ENCODE results near the gene SULT1C3.

The SULT1C3 gene

GRCh38 chr2:108240966-108241365, 1.2 kb downstream of the SULT1C3 start:
- no peak overlapping the region for H3K4me3 ChIP-seq (ENCODE audit: low read depth, low read length)
- DNase-seq (ENCODE audit: low read depth), result no peak
- TF ChIP-seq, protein P1, sequence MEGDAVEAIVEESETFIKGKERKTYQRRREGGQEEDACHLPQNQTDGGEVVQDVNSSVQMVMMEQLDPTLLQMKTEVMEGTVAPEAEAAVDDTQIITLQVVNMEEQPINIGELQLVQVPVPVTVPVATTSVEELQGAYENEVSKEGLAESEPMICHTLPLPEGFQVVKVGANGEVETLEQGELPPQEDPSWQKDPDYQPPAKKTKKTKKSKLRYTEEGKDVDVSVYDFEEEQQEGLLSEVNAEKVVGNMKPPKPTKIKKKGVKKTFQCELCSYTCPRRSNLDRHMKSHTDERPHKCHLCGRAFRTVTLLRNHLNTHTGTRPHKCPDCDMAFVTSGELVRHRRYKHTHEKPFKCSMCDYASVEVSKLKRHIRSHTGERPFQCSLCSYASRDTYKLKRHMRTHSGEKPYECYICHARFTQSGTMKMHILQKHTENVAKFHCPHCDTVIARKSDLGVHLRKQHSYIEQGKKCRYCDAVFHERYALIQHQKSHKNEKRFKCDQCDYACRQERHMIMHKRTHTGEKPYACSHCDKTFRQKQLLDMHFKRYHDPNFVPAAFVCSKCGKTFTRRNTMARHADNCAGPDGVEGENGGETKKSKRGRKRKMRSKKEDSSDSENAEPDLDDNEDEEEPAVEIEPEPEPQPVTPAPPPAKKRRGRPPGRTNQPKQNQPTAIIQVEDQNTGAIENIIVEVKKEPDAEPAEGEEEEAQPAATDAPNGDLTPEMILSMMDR (IDR thresholded peaks at IDR 0.05; ENCODE audit: insufficient read depth, low read depth, low read length, missing control alignments), result no peak

DNA sequence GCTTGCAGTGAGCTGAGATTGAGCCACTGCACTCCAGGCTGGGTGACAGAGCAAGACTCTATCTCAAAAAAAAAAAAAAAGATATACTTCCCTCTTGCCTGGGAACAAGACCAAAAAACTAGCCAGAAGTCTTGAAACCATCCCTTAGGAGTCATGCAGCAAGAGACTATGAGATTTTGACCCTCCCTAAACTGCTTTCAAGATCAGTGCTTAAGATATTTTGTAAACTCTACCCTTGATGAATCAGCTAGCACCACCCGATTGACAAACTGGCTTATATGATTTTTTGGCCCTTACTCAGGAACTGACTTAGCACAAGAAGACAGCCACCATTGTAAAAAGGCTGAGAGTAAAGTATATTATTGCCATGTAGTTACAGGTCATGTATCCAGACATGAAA, 3.8 kb downstream of the SULT1C3 start:
- TF ChIP-seq, protein P1 (IDR thresholded peaks at IDR 0.05; ENCODE audit: insufficient read depth, low read depth, low read length, missing control alignments), result no peak
- DNase-seq (ENCODE audit: low read depth), result no peak
- H3K4me3 ChIP-seq (ENCODE audit: low read depth, low read length), result no peak overlapping the region

GRCh38 chr2:108244667-108245414, 5.1 kb downstream of the SULT1C3 start:
- DNase-seq (ENCODE audit: low read depth), result no peak
- TF ChIP-seq, protein P1 (IDR thresholded peaks at IDR 0.05; ENCODE audit: insufficient read depth, low read depth, low read length, missing control alignments), result no peak
- H3K4me3 ChIP-seq (ENCODE audit: low read depth, low read length), result no peak overlapping the region

DNA sequence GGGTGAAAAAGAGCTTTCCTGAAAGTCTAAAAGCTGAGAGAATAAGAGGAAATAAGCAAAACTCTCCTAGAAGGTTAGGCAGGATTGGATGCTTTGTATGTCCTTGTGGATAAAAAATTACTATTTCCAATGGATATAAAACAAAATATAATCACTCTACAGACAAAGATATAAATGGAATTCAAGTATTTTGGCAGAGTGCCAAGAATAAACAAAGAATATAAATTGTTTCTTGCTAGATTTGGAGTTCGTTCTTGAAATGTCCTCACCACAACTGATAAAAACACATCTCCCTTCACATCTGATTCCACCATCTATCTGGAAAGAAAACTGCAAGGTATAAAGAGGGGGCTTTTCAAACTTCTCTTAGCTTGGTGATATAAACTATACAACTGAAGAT, 13.3 kb downstream of the SULT1C3 start:
- H3K4me3 ChIP-seq (ENCODE audit: low read depth, low read length), result no peak overlapping the region
- no peak for DNase-seq (ENCODE audit: low read depth)
- TF ChIP-seq, protein P1 (IDR thresholded peaks at IDR 0.05; ENCODE audit: insufficient read depth, low read depth, low read length, missing control alignments), result no peak

GRCh38 chr2:108257757-108258331, 18.1 kb downstream of the SULT1C3 start:
- no peak for DNase-seq (ENCODE audit: low read depth)

GRCh38 chr2:108260773-108261172, 21.0 kb downstream of the SULT1C3 start:
- H3K4me3 ChIP-seq (ENCODE audit: low read depth, low read length), result no peak overlapping the region
- TF ChIP-seq, protein P1 (IDR thresholded peaks at IDR 0.05; ENCODE audit: insufficient read depth, low read depth, low read length, missing control alignments), result no peak
- no peak for DNase-seq (ENCODE audit: low read depth)

More at GRCh38 chr2:108257757-108258331, 18.1 kb downstream of the SULT1C3 start:
- TF ChIP-seq, protein P1 (IDR thresholded peaks at IDR 0.05; ENCODE audit: insufficient read depth, low read depth, low read length, missing control alignments), result no peak
- no peak overlapping the region for H3K4me3 ChIP-seq (ENCODE audit: low read depth, low read length)
